Retinal pigment epithelial cell (primary cell): ENCODE results near the gene PTPN18.

Source experiments
- DNase-seq: peaks from one replicate; pipeline ENCODE4 v3.0.0-alpha.2; 2010; ENCODE audit warnings: low read depth
- H3K4me3 ChIP-seq: 2 replicates; pipeline ENCODE4 v1.5.1; 2011; ENCODE audit warnings: mild to moderate bottlenecking, low read length, control low read depth, moderate library complexity
- CTCF ChIP-seq: conservative IDR thresholded peaks from 2 replicates; pipeline ENCODE4 v1.5.1; 2011; ENCODE audit warnings: low read depth, low read length, control low read depth, inconsistent platforms

PTPN18 gene

GRCh38 chr2:130346741-130347066, 9.2 kb upstream of the PTPN18 start:
- DNase-seq, result no peak
- no peak overlapping the region for H3K4me3 ChIP-seq
- no peak for TF ChIP-seq CTCF

- DNase-seq, result no peak
Measured at GRCh38 chr2:130347220-130347925, 8.5 kb upstream of the PTPN18 start.

GRCh38 chr2:130349174-130349573, 6.7 kb upstream of the PTPN18 start:
- H3K4me3 ChIP-seq, result no peak overlapping the region
- DNase-seq, result no peak
- no peak for TF ChIP-seq CTCF

More at GRCh38 chr2:130347220-130347925, 8.5 kb upstream of the PTPN18 start:
- H3K4me3 ChIP-seq, result no peak overlapping the region
- no peak for TF ChIP-seq CTCF

GRCh38 chr2:130351711-130352110, 4.1 kb upstream of the PTPN18 start:
- DNase-seq, result no peak
- H3K4me3 ChIP-seq, result no peak overlapping the region
- TF ChIP-seq CTCF, result no peak

- no peak for DNase-seq
- H3K4me3 ChIP-seq, result no peak overlapping the region
- TF ChIP-seq CTCF, result no peak
Measured at GRCh38 chr2:130352237-130352636, 3.6 kb upstream of the PTPN18 start.

- no peak overlapping the region for H3K4me3 ChIP-seq
- no peak for DNase-seq
- TF ChIP-seq CTCF, result no peak
Measured at GRCh38 chr2:130353291-130354138, 2.3 kb upstream of the PTPN18 start.

GRCh38 chr2:130354139-130354428, 1.8 kb upstream of the PTPN18 start:
- DNase-seq, result no peak
- TF ChIP-seq CTCF, result no peak
- no peak overlapping the region for H3K4me3 ChIP-seq
